ENCODE results near the gene TGFBR3.

The TGFBR3 gene

DNA sequence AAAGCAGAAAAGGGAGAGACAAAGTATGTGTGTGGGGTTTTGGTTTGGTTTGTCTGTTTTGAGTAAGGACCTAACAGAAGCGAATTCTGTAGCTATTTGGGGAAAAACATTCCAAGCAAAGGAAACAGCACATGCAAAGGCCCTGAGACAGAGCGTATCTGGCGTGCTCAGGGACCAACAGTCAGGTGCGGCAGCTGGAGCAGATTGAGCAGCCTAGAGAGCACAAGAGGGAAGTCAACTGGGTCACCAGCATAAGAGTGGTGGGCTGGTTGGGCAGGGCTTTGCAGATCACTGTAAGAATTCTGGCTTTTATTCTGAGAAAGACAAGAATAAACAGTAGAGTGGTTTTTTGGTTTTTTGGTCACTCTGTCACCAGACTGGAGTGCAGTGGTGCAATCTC is 11.8 kb downstream of the TGFBR3 start:
- no peak overlapping the region for H3K4me3 ChIP-seq (ENCODE audit: low read depth, low read length)
- H3K27ac ChIP-seq, result no peak overlapping the region
- no peak for TF ChIP-seq CTCF (IDR thresholded peaks at IDR 0.05; ENCODE audit: low read depth, low read length, missing control alignments)
- in situ Hi-C loops (cut with HindIII; ENCODE audit: low pct_ligation_motif_present, low sequenced_read_pairs), result no loop called here
- no peak for DNase-seq
- no peaks in the 10 kb centered on the region for H3K27me3 ChIP-seq (replicated peaks)
- H3K36me3 ChIP-seq (replicated peaks), result no peaks in the 10 kb centered on the region

GRCh38 chr1:91872559-91873081 is 13.3 kb downstream of the TGFBR3 start:
- no peak overlapping the region for H3K4me3 ChIP-seq (ENCODE audit: low read depth, low read length)
- no peak for TF ChIP-seq CTCF (IDR thresholded peaks at IDR 0.05; ENCODE audit: low read depth, low read length, missing control alignments)
- in situ Hi-C loops (cut with HindIII; ENCODE audit: low pct_ligation_motif_present, low sequenced_read_pairs), result no loop called here
- no peaks in the 10 kb centered on the region for H3K27me3 ChIP-seq (replicated peaks)
- H3K27ac ChIP-seq, result no peak overlapping the region
- DNase-seq, result no peak
- H3K36me3 ChIP-seq (replicated peaks), result no peaks in the 10 kb centered on the region

- Histone ChIP-seq H3K4me3 (ENCODE audit: low read depth, low read length) (no peak overlapping the region), H3K27ac (no peak overlapping the region), H3K36me3 (replicated peaks) (no peaks in the 10 kb centered on the region), H3K27me3 (replicated peaks) (no peaks in the 10 kb centered on the region)
- no peak for TF ChIP-seq CTCF (IDR thresholded peaks at IDR 0.05; ENCODE audit: low read depth, low read length, missing control alignments)
- in situ Hi-C loops (cut with HindIII; ENCODE audit: low pct_ligation_motif_present, low sequenced_read_pairs), result no loop called here
- DNase-seq, result no peak
Observed at GRCh38 chr1:91872000-91872399, 14.0 kb downstream of the TGFBR3 start.

DNA sequence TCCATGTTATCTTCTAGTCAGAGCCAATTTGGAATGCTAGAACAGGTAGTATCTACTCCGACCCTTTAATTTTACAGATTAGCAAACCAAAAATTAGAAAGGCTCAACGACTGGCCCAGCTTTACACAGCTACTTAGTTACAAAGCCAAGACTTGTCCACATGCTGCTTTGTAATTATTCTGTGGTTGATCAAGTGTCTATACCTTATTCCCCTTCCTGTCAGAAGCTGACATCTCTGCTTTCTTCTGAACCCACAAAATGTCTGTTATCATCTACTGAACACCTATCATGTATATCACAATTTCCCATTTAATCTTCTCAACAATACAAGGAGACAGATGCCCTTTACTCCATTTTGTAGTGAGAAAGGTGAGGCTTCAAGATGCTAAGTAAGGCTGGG is 15.6 kb downstream of the TGFBR3 start:
- no peak for DNase-seq
- in situ Hi-C loops (cut with HindIII; ENCODE audit: low pct_ligation_motif_present, low sequenced_read_pairs), result no loop called here
- Histone ChIP-seq H3K36me3 (replicated peaks) (no peaks in the 10 kb centered on the region), H3K27me3 (replicated peaks) (no peaks in the 10 kb centered on the region), H3K27ac (no peak overlapping the region), H3K4me3 (ENCODE audit: low read depth, low read length) (no peak overlapping the region)
- no peak for TF ChIP-seq CTCF (IDR thresholded peaks at IDR 0.05; ENCODE audit: low read depth, low read length, missing control alignments)

GRCh38 chr1:91866425-91866824 is 19.5 kb downstream of the TGFBR3 start:
- no peak for TF ChIP-seq CTCF (IDR thresholded peaks at IDR 0.05; ENCODE audit: low read depth, low read length, missing control alignments)
- H3K36me3 ChIP-seq (replicated peaks), result no peaks in the 10 kb centered on the region
- no peaks in the 10 kb centered on the region for H3K27me3 ChIP-seq (replicated peaks)
- H3K27ac ChIP-seq, result no peak overlapping the region
- no peak overlapping the region for H3K4me3 ChIP-seq (ENCODE audit: low read depth, low read length)
- in situ Hi-C loops (cut with HindIII; ENCODE audit: low pct_ligation_motif_present, low sequenced_read_pairs), result no loop called here
- no peak for DNase-seq

DNA sequence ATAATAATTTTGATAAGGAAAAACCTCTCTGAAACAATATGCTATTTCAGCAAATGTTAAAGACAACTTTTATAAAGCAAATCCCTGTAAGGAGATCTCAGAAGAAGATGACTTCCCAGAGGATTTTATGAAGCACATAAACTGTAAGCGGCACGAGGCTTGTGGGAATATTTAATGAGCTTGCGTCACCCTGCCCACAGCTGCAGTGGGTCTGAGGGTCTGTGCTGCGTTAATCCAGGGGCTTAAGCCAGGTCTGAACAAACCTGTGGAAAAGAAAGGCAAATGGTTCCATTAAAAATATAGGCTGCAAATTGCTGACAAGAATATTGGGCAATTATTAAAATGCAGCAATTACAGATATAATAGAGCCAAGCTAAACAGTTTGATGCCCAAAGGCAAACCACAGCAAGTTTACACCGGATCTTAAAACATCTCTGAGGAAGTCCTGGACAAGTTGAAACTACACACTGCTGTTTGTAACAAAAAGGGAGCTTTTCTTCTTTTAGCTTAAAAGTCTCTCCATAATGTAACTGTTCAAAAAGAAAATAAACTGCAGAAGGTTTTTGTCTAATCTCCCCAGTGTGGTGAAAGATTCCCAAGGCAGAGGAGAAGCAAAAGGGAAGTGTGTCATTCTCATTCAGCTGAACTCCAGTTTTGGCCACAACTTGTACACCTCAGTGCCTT is 21.8 kb downstream of the TGFBR3 start:
- Histone ChIP-seq H3K27ac (no peak overlapping the region), H3K36me3 (replicated peaks) (no peaks in the 10 kb centered on the region), H3K27me3 (replicated peaks) (no peaks in the 10 kb centered on the region), H3K4me3 (ENCODE audit: low read depth, low read length) (no peak overlapping the region)
- in situ Hi-C loops (cut with HindIII; ENCODE audit: low pct_ligation_motif_present, low sequenced_read_pairs), result no loop called here
- TF ChIP-seq CTCF (IDR thresholded peaks at IDR 0.05; ENCODE audit: low read depth, low read length, missing control alignments), result no peak
- peak; percentile 15 for DNase-seq
